Epithelial cell of prostate (primary cell): Measurements from ENCODE around the gene TEX35.
"Not testable (repeated sequence)": the region's sequence is repeated elsewhere in the genome, so short reads cannot be mapped to it uniquely, and the experiment has no call there.

Experiments used
- DNase-seq: peaks from one replicate; pipeline ENCODE4 v3.0.0-alpha.2; 2011; ENCODE audit warnings: low read depth, low spot score
- H3K27ac ChIP-seq: fragments of 450-650 bp; 2 replicates; pipeline ENCODE4 v1.5.1; 2017; ENCODE audit warnings: mild to moderate bottlenecking

The TEX35 gene

DNA sequence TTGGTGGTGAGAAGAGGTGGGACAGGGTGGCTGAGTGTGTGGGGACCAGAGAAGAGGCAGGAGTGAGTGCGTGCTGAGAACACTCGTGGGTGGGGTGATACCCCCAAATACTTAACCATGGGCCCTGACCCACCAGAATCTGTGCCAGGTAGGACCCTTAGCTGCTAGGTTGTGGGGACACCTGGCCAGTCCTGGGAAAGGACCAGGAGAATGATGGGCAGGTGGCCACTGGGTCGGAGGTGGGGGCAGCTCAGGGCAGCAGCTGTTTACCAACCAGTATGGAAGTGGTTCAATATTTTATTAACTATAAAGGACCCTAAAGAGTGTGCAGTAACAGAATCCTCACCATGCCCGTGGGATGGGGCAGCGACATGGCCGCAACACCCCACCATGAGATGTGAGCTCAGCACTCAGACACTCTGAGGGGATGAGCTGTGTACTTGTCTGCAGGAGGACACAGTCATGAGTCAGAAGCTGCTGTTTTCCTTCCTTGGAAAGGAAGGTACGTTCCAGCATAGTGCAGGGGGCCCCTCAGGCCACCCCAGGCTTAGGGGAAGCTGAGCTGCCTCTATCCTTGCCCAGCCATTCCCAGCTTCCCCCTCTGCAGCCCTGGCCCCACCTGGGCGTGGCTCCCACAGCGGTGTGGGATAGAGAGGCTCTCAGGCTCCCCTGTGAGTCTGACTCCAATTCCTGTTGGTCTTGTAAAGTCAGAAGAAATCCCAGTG is 25.4 kb downstream of the TEX35 start:
- peak overlapping the region; percentile 88 for H3K27ac ChIP-seq
- no peak for DNase-seq

- no peak overlapping the region for H3K27ac ChIP-seq
- no peak for DNase-seq
Measured at GRCh38 chr1:178539291-178539690, 26.4 kb downstream of the TEX35 start.

DNA sequence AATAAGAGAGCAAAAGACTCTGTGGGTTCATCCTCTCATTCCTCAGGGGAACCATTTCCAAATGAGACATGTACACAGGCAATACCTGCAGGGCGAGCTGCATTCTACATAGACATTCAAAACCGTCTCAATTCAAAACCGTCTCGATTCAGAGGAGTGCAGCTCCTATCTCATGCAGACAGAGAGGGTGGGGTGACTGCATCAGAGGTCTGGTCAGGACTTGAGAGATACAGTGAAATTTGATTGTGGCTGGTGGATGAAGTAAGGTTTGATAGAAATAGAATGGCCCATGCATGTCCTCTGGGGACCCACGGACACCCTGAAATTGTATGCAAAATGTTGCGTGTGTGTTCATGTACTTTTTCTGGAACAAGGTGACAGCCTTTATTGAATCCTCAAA is 27.3 kb downstream of the TEX35 start:
- no peak overlapping the region for H3K27ac ChIP-seq
- no peak for DNase-seq

DNA sequence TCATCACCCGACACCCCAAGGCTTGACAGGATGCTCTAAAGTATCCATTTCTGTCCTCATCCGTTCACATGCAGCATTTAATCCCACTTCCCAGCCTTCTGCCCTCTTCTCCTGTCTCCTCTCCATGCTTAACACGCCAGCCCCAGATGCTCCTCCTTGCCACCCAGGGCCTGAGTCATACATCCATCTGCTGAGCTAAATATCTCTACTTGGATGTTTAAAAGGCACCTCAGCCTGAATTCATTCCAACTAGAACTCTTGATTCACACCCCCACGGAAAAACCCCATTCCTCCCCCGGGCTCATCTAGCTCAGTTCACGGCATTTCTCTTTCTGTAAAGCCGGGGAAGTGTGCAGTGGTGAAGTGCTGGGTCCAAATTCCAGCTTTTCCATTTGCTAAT is 27.7 kb downstream of the TEX35 start:
- no peak overlapping the region for H3K27ac ChIP-seq
- DNase-seq = no peak

- no peak overlapping the region for H3K27ac ChIP-seq
- no peak for DNase-seq
Measured at GRCh38 chr1:178541379-178541778, 28.5 kb downstream of the TEX35 start.

GRCh38 chr1:178541829-178542553 is 29.1 kb downstream of the TEX35 start:
- no peak for DNase-seq
- peak overlapping the region; percentile 49 for H3K27ac ChIP-seq

GRCh38 chr1:178542554-178543289 is 29.8 kb downstream of the TEX35 start:
- DNase-seq = no peak
- H3K27ac ChIP-seq = peak overlapping the region; percentile 49

DNA sequence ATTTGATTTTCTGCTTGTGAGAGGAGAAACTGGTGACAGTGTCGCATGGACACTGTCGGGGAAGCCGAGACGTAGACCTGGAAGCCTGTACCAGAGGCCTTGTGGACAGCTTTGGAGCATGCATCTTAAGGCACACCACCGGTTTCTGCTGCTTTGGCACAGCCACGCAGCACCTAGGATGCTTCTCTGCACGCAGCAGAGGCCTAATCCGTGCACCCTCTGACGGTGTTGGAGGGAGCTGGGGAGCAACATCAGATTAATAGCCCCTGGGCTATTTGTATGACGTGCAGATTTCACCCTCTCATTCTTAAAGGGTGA is 30.3 kb downstream of the TEX35 start:
- no peak for DNase-seq
- H3K27ac ChIP-seq = no peak overlapping the region

GRCh38 chr1:178544531-178544930 is 31.6 kb downstream of the TEX35 start:
- no peak overlapping the region for H3K27ac ChIP-seq
- no peak for DNase-seq

DNA sequence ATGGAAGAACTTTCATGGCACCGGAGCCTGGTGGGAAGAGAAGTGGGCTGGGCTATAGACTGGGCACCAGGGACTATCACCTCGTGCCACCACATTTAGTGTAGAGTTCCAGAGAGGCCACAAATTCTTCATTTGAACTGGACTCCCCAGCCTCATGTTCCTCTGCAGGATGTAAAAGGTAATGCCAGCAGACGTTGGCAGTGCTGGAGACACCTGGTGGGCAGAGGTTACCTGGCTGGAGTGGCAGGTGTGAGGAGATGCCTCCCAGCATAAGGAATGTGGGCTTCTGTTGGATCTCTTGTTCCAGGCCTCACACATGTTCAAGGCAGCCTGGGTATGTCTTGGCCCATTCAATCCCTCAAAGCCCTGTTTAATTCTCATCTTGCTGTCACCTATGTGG is 35.2 kb downstream of the TEX35 start:
- DNase-seq = no peak
- H3K27ac ChIP-seq = no peak overlapping the region

DNA sequence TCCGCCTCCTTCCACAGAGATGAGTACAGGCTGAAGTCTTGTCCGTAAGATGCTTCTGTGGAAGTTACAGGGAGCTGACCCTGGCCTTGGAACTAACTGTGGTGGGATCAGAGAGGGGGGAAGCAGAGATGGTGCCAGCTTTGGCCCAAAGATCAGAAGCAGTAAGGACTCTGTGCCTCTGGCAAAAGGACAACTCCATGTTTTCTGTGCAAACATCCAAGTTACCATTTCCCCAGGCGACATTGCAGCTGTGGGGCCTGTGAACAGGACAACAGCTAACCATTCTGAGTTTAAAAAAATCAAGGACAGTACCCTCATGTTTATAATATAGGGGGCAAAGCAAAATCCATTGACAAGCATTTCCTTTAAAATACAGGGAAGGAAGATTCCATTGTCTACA is 38.4 kb downstream of the TEX35 start:
- no peak for DNase-seq
- H3K27ac ChIP-seq = no peak overlapping the region

DNA sequence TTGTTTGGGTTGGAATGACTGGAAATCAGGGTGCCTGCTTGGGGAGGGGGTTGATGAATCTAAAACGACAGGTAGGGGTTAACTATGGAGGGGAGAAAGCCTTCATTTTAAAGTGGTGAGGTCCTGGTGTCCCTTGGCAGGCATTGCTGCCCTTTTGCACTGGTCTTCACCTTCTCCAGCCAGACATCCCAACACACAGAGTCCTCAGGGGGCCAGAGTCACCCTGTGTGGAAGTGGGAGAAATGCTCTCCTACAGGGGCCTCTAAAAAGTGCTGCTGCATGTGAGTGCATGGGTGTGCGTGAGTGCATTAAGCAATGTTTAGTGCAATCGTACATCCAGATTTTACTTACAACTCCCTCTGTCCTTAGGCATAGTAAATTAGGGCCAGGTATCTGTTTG is 39.0 kb downstream of the TEX35 start:
- no peak for DNase-seq
- no peak overlapping the region for H3K27ac ChIP-seq

DNA sequence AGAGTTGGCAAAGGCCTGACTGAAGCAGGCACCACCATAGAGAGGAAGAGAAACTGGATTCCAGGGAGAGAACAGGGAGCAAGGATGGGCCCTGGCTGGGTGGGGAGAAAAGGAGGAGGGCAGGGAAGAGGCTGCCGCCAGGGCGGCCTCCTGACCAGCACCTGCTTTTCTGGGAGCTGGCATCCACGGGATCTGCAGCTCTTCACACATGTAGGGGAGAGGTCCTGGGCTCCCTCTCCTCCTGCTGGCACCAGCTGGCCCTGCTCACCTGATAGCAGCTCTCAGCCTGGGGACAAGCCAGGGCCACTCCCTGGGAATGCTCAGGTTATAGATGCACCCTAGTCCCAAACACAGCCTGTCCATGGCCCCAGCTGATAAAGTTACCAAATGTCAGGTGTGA is 39.9 kb downstream of the TEX35 start:
- no peak overlapping the region for H3K27ac ChIP-seq
- DNase-seq = no peak

DNA sequence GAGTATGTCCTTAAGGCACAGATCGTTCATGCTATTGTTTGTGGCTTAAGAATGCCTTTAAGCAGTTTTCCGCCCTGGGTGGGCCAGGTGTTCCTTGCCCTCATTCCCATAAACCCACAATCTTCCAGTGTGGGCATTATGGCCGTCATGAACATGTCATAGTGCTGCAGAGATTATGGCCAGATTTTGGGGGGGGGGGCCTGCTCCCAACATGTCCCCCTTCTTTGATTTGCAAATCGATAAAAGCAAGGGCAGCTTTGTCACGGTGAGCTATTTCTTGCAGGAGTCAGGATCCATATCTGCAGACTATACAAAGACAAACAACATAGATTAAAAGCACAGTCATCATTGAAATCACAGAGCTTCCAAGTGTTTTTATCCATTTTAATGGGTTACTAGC is 41.4 kb downstream of the TEX35 start:
- not testable (repeated sequence) for DNase-seq, H3K27ac ChIP-seq

- not testable (repeated sequence) for H3K27ac ChIP-seq, DNase-seq
Measured at GRCh38 chr1:178555613-178556012, 42.7 kb downstream of the TEX35 start.

DNA sequence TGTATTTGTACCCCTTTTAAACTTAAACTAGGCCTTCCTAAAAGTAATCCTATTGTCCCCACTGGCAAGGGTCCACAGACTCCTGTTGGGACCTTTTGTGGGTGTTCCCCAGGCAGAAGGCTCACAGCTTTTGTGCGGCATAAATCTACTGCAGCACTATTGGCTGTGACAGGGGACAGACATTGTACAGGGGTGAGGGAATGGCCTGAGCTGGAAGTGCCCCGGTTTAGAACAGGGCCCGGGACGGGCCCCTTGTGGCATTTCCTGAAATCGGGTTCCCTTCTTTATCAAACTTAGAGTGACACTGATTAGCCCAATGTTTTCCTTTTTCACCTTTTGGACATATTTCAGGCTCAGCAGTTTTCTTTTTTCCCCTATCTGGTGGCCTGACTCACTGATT is 45.9 kb downstream of the TEX35 start:
- not testable (repeated sequence) for H3K27ac ChIP-seq, DNase-seq

DNA sequence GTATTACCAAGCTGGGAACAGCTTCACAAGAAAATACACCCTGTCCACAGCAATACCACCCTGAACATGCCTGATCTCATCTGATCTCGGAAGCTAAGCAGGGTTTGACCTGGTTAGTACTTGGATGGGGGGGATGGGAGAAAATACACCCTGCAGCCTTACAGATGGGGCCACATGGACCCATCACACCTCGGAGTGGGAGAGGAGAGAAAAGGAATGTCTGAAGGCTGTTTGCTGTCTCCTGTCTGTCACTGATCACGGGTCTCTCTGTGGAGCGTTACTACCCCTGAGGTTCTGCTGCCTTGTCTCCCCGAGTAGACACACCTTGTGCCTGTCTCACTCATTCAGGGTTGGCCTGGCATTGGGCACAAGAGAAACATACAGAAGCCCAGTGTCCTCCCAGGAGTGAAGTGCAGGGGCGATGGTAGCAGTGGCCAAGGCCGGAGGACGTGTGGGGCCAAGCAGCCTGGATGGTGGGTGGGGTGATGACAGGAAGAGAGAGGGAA is 48.0 kb downstream of the TEX35 start:
- DNase-seq = no peak
- no peak overlapping the region for H3K27ac ChIP-seq

GRCh38 chr1:178563099-178563820 is 50.4 kb downstream of the TEX35 start:
- DNase-seq = no peak
- no peak overlapping the region for H3K27ac ChIP-seq

GRCh38 chr1:178564086-178564782 is 51.3 kb downstream of the TEX35 start:
- no peak overlapping the region for H3K27ac ChIP-seq
- DNase-seq = no peak

DNA sequence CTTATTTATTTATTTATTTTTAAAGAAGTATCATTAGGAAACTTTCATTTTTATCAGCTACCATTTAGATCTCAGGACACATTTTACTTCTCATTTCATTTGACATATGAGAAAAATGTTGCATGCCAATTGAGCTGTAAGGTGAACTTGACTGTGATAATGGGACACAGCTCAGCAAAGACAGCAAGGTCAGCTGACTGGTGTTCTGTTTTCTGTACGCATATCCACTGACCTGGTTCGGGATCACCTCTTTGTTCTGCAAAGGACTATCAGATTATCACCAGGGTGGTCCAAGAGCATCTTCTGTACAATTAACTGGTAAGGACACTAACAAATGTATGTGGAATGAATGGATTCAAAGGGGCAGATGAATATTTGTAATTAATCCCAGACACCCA is 51.9 kb downstream of the TEX35 start:
- no peak overlapping the region for H3K27ac ChIP-seq
- DNase-seq = no peak
